RWPE1 (cell line): ENCODE results near the gene PRSS50.

Experiments
- CTCF ChIA-PET: fragments of 350-600 bp; sonication (Branson Sonifier 250); formaldehyde crosslinking; extraction: SDS; loops from one replicate; lab custom pipeline; 2021; lab: Yijun Ruan, JAX
- POLR2A ChIA-PET: fragments of 400-600 bp; formaldehyde crosslinking; extraction: SDS; loops from one replicate; lab custom pipeline; 2020; ENCODE audit warnings: antibody characterized with exemption; ENCODE audit not compliant: low non-redundant PET; lab: Yijun Ruan, JAX
- DNase-seq: peaks from one replicate; pipeline ENCODE4 v3.0.0; 2012; ENCODE audit warnings: low spot score
- H3K27ac ChIP-seq: fragments of 450-650 bp; 2 replicates; pipeline ENCODE4 v1.5.1; 2017
- TF ChIP-seq, protein P1 (sequence below): fragments of 450-650 bp; conservative IDR thresholded peaks from 2 replicates; pipeline ENCODE4 v1.5.1; 2017; ENCODE audit warnings: low read depth, mild to moderate bottlenecking

The PRSS50 gene

DNA sequence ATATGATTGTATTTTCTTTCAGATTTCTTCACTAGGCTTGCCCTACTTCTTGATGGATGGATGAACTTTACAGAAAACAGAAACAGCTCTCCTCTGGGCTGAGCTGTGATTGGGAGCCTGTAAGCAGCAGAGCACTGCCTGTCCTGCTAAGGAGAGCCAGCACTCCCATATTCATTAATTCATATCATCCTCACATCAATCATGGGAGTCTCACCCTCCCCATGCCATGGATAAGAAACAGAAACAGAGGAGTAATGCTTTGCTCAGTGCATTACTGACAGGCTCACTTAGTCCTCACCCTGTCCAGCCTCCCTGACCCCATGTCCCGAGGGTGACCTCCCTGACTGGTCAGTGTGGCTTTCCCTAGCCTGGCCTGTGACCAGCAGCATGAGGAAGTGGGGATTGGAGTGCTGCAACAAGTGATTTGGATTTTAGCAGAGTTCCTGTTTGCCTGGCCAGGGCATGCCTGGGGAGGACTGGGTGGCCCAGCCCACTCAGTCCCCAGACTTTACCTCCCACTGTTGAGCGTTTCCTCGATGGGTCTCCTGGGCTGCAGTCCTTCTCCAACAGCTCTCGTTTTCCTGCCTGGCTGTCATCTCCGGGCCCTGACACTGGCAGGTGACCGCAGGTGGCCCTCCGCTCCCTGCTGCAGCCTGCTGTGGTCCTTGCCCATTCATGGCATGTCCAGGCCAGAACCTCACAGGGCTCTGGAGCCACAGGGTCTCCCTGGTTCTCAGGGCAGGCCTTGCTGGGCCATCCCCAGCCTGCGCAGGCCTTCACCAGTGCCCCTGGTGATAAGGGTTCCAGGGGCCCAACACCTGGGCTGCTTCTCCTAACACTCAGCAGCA lies 17.8 kb downstream of the PRSS50 start:
- CTCF ChIA-PET = no interaction called here
- TF ChIP-seq, protein P1, sequence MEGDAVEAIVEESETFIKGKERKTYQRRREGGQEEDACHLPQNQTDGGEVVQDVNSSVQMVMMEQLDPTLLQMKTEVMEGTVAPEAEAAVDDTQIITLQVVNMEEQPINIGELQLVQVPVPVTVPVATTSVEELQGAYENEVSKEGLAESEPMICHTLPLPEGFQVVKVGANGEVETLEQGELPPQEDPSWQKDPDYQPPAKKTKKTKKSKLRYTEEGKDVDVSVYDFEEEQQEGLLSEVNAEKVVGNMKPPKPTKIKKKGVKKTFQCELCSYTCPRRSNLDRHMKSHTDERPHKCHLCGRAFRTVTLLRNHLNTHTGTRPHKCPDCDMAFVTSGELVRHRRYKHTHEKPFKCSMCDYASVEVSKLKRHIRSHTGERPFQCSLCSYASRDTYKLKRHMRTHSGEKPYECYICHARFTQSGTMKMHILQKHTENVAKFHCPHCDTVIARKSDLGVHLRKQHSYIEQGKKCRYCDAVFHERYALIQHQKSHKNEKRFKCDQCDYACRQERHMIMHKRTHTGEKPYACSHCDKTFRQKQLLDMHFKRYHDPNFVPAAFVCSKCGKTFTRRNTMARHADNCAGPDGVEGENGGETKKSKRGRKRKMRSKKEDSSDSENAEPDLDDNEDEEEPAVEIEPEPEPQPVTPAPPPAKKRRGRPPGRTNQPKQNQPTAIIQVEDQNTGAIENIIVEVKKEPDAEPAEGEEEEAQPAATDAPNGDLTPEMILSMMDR = no peak
- no peak overlapping the region for H3K27ac ChIP-seq
- DNase-seq = no peak
- POLR2A ChIA-PET = no interaction called here

DNA sequence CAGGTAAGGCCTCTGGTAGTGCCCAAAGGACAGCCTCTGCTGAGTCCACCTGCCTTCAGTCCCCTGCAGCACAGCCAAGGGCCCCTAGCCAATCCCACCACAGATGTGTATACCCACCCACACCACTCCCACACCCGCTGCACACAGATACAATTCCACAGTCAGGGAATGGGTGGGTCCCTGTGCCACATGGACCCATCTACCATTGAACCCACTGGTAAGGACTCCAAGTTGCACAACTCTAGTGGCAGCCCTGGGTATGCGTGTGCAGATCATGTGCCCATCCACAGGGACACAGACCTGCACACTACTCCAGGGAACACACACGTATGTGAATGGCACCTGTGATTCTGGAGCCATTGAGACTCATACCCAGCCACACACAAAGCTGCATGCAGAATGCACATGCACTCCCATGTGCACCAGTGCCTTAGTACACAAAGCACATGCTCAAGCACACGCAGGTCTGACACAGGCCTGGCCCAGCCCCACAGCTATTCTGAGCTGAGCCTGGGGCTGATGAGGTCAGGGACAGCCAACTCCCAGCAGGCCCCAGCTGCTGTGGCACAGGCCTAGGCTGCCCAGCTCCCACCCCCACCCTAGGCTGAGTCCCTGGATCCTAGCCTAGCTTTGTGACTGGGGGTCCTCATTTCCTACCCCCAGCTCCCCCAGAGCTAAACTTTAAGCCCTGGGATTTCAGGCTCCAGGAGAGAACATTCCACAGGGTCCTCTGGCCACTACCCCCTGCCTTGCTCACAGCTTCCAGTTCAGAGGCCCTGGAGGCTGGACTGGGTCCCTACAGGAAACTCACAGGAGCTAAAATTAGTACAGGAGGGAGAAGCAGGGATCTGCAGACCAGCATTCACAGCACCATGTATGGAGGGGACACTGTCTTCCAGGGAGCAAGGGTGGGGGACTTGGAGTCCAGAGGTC lies 21.4 kb downstream of the PRSS50 start:
- peak overlapping the region; percentile 100 for H3K27ac ChIP-seq
- TF ChIP-seq, protein P1 = no peak
- POLR2A ChIA-PET = no interaction called here
- CTCF ChIA-PET = interaction anchor here (0.5 to 0.6 kb wide), 2 partner anchors 21 to 155 kb away, joined by 3 to 5 read pairs; no protein-coding TSS in a partner anchor
- no peak for DNase-seq

DNA sequence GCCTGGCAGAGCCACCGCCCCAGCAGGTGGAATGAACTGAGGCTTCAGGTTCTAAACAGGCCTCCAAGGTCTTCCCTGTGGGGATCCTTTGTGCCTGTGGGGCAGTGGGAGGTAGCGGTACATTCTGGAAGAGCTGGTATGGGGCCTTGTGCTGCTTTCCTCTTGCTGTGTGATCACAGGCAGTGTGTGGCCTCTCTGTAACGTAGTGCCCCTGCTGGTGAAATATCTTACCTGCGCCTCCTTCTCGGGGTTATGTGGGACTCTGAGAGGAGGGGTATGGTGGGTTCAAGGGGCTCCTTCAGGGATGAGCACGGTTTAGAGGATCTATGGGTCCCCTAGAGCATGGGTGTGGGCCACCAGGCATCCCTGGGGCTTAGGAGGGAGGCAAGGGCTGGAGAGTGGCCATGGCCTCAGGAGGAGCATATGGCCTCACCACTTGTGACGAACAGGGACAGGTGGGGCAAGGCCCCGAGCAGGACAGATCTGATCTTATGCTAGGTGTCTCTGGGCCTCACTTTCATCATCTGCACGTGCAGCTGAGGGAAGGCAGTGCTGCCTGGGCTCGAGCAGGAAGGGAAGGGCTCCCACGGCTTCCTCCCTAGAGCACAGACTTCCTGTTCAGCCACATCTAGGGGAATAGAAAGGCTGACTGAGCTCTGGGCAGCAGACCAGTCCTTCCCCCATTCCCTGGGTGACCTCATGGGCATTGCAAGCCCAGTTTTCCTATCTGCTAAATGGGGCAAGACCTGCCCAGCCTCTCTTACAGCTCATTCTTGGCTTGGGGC lies 22.3 kb downstream of the PRSS50 start:
- TF ChIP-seq, protein P1 = no peak
- peak overlapping the region; percentile 100 for H3K27ac ChIP-seq
- ChIA-PET CTCF (no interaction called here), POLR2A (no interaction called here)
- no peak for DNase-seq

DNA sequence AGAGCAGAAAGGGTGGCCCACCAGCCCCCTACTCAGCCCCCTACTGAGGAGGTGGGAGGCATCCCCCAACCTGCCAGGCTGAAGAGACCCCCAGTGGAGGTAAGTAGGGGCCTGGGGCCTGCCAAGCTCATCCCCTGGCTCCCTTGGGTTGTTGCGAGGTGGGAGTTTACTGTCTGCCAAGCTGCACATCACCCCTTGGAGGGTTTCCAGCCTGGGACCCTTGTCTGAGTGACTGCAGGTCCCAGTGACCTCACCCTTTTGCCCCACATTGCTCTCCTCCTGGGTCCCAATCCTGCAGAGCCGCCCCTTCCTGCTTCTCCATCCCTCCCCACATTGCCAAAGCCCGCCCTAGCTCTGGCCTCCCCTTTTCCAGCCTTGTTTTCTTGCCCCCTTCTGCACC lies 23.1 kb downstream of the PRSS50 start:
- H3K27ac ChIP-seq = peak overlapping the region; percentile 100
- ChIA-PET POLR2A (no interaction called here), CTCF (interaction anchor here (0.6 kb wide), 1 partner anchor 188 kb away, joined by 4 read pairs; no protein-coding TSS in a partner anchor)
- TF ChIP-seq, protein P1 = no peak
- DNase-seq = no peak

DNA sequence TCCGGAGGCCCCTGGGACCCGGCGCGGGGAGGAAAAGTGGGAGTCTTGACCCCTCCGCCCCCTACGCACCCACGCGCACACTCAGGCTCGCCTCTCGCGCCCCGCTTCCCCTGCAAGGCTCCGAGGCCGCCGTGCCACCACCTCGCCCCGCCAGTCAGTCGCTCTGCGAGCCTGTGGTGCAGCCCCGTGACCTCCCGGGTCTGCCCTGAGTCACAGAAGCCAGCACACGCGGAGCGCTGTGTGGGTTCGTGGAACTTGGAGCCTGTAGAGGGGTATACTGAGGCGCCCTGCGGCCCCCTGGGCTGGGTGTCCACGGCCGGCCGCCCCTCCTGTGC lies 23.8 kb downstream of the PRSS50 start:
- CTCF ChIA-PET = interaction anchor here (0.5 kb wide), 1 partner anchor 544 kb away, joined by 3 read pairs; no protein-coding TSS in a partner anchor
- POLR2A ChIA-PET = interaction anchor here (0.6 to 1.3 kb wide), 2 partner anchors 9 to 412 kb away, joined by 3 to 4 read pairs; no protein-coding TSS in a partner anchor

More for the DNA sequence above, 23.8 kb downstream of the PRSS50 start:
- H3K27ac ChIP-seq = peak overlapping the region; percentile 100
- TF ChIP-seq, protein P1 = no peak
- DNase-seq = no peak
